HG02759 (cell line): Measurements from ENCODE around the gene C20orf173.

Source experiments
- ATAC-seq: cut with Tn5 transposase; IDR thresholded peaks from one replicate; pipeline ENCODE4 v1.9.1; 2021; ENCODE audit warnings: mild to moderate bottlenecking, moderate library complexity; ENCODE audit not compliant: unreplicated experiment

C20orf173 gene

GRCh38 chr20:35508493-35509218, 20.8 kb downstream of the C20orf173 start:
- ATAC-seq: no peak

- no peak for ATAC-seq
Observed at GRCh38 chr20:35506872-35507638, 22.4 kb downstream of the C20orf173 start.

- ATAC-seq: no peak
Observed at GRCh38 chr20:35506179-35506578, 23.3 kb downstream of the C20orf173 start.

- ATAC-seq: no peak
Observed at GRCh38 chr20:35504751-35505150, 24.7 kb downstream of the C20orf173 start.

- no peak for ATAC-seq
Observed at GRCh38 chr20:35503841-35504561, 25.5 kb downstream of the C20orf173 start.

- no peak for ATAC-seq
Observed at GRCh38 chr20:35503281-35503680, 26.2 kb downstream of the C20orf173 start.

- ATAC-seq: peak; percentile 68
Observed at GRCh38 chr20:35502352-35502751, 27.1 kb downstream of the C20orf173 start.

- no peak for ATAC-seq
Observed at GRCh38 chr20:35499271-35499670, 30.2 kb downstream of the C20orf173 start.

- ATAC-seq: no peak
Observed at GRCh38 chr20:35497780-35498189, 31.7 kb downstream of the C20orf173 start.

- no peak for ATAC-seq
Observed at GRCh38 chr20:35497320-35497719, 32.1 kb downstream of the C20orf173 start.

- ATAC-seq: no peak
Observed at GRCh38 chr20:35496481-35496880, 33.0 kb downstream of the C20orf173 start.

GRCh38 chr20:35492352-35492751, 37.1 kb downstream of the C20orf173 start:
- no peak for ATAC-seq

- no peak for ATAC-seq
Observed at GRCh38 chr20:35491823-35492222, 37.6 kb downstream of the C20orf173 start.

GRCh38 chr20:35490736-35491181, 38.7 kb downstream of the C20orf173 start:
- ATAC-seq: peak; percentile 97

GRCh38 chr20:35489717-35490116, 39.7 kb downstream of the C20orf173 start:
- ATAC-seq: no peak

GRCh38 chr20:35487479-35487878, 42.0 kb downstream of the C20orf173 start:
- ATAC-seq: no peak

- no peak for ATAC-seq
Observed at GRCh38 chr20:35479798-35480197, 49.7 kb downstream of the C20orf173 start.

GRCh38 chr20:35478804-35479472, 50.5 kb downstream of the C20orf173 start:
- no peak for ATAC-seq
